ENCODE results near the gene ARHGAP26.

GRCh38 chr5:143225511-143225910 lies 455.3 kb downstream of the ARHGAP26 start:
- TF ChIP-seq ZNF274 (IDR thresholded peaks at IDR 0.05; ENCODE audit: low read depth, low read length) (no peak), YY1 (IDR thresholded peaks at IDR 0.05; ENCODE audit: insufficient read depth, insufficient read length) (no peak), SUZ12 (IDR thresholded peaks at IDR 0.05; ENCODE audit: extremely low read depth, insufficient read depth, insufficient read length) (no peak)

All from NT2/D1 (cell line).